ENCODE measurements around the gene FTL. TPM values are rescaled to one million over a fixed set of nuclear protein-coding genes. Genes with fewer than 3 reads are reported as not detected.

FTL gene
- total RNA-seq, 2 experiments from 2014 or later: 467 to 602 TPM

DNA sequence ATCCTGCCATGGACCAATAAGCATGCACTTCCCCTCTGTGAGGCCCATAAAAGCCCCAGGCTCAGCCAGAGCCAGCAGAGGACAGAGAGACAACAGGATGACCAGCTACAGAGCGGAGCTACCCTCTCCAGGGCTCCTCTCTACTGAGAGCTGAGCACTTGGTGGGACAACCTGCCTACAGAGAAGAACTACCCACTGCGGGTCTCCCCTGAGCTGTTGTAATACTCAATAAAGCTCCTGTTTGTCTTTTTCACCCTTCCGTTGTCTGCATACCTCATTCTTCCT is 17.9 kb upstream of the FTL start:
- DNase-seq (ENCODE audit: low spot score): no peak
- no peak overlapping the region for H3K4me3 ChIP-seq (ENCODE audit: low read depth, low read length, poor library complexity, severe bottlenecking)
- no peak overlapping the region for H3K4me2 ChIP-seq (ENCODE audit: low read length)
- no peaks in the 10 kb centered on the region for H3K79me2 ChIP-seq (ENCODE audit: insufficient read depth, low read depth, low read length)
- no TSS peak for BruUV-seq (replicated peaks)
- H3K4me1 ChIP-seq (ENCODE audit: insufficient read depth, low read length, poor library complexity, severe bottlenecking): no peaks in the 10 kb centered on the region
- no peak overlapping the region for H2AFZ ChIP-seq (ENCODE audit: low read length)
- intact Hi-C loops (cut with micrococcal nuclease; ENCODE audit: unreplicated experiment): no loop called here
- ChIA-PET CTCF (ENCODE audit: unreplicated experiment) (no interaction called here), POLR2A (no interaction called here)
- TF ChIP-seq EZH2phosphoT487 (IDR thresholded peaks at IDR 0.05; ENCODE audit: borderline replicate concordance, low read depth, low read length): no peak
- TF ChIP-seq, protein P1, sequence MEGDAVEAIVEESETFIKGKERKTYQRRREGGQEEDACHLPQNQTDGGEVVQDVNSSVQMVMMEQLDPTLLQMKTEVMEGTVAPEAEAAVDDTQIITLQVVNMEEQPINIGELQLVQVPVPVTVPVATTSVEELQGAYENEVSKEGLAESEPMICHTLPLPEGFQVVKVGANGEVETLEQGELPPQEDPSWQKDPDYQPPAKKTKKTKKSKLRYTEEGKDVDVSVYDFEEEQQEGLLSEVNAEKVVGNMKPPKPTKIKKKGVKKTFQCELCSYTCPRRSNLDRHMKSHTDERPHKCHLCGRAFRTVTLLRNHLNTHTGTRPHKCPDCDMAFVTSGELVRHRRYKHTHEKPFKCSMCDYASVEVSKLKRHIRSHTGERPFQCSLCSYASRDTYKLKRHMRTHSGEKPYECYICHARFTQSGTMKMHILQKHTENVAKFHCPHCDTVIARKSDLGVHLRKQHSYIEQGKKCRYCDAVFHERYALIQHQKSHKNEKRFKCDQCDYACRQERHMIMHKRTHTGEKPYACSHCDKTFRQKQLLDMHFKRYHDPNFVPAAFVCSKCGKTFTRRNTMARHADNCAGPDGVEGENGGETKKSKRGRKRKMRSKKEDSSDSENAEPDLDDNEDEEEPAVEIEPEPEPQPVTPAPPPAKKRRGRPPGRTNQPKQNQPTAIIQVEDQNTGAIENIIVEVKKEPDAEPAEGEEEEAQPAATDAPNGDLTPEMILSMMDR (conservative IDR thresholded peaks at IDR 0.05; ENCODE audit: low read length): no peak
- H3K36me3 ChIP-seq (ENCODE audit: insufficient read depth, low read length): no peaks in the 10 kb centered on the region
- H3K27ac ChIP-seq (ENCODE audit: low read depth, low read length, poor library complexity, severe bottlenecking): no peak overlapping the region
- no peaks in the 10 kb centered on the region for H4K20me1 ChIP-seq (ENCODE audit: insufficient read depth, low read length)
- H3K9me3 ChIP-seq (ENCODE audit: low read length): peaks cover 13% of the 10 kb centered on the region
- H3K9me2 ChIP-seq (ENCODE audit: insufficient read depth, low read length): no peaks in the 10 kb centered on the region

DNA sequence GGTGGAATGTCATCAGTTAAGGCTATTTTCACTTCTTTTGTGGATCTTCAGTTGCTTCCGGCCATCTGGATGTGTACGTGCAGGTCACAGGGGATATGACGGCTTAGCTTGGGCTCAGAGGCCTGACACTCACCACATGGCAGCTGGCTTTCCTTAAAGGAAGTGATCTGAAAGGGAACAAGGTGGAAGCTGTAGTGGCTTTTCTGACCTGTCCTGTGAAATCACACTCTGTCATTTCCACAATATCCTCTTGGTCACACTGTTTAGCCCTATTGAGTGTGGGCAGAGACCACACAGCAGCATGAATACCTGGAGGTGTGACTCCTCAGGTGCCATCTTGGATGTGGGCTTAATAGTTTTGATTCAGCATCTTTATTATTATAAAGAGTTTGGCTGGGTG is 14.9 kb upstream of the FTL start:
- Histone ChIP-seq H3K9me3 (ENCODE audit: low read length) (peaks cover 13% of the 10 kb centered on the region), H3K9me2 (ENCODE audit: insufficient read depth, low read length) (no peaks in the 10 kb centered on the region), H3K79me2 (ENCODE audit: insufficient read depth, low read depth, low read length) (peaks cover 4% of the 10 kb centered on the region; the same call in 1 of the 2 replicates), H3K27ac (ENCODE audit: low read depth, low read length, poor library complexity, severe bottlenecking) (no peak overlapping the region), H3K4me1 (ENCODE audit: insufficient read depth, low read length, poor library complexity, severe bottlenecking) (peaks cover 7% of the 10 kb centered on the region), H2AFZ (ENCODE audit: low read length) (no peak overlapping the region), H3K4me3 (ENCODE audit: low read depth, low read length, poor library complexity, severe bottlenecking) (no peak overlapping the region), H4K20me1 (ENCODE audit: insufficient read depth, low read length) (no peaks in the 10 kb centered on the region), H3K36me3 (ENCODE audit: insufficient read depth, low read length) (no peaks in the 10 kb centered on the region), H3K4me2 (ENCODE audit: low read length) (no peak overlapping the region)
- CTCF ChIA-PET (ENCODE audit: unreplicated experiment): no interaction called here
- no peak for DNase-seq (ENCODE audit: low spot score)
- intact Hi-C loops (cut with micrococcal nuclease; ENCODE audit: unreplicated experiment): no loop called here
- no peak for TF ChIP-seq EZH2phosphoT487 (IDR thresholded peaks at IDR 0.05; ENCODE audit: borderline replicate concordance, low read depth, low read length)
- TF ChIP-seq, protein P1 (conservative IDR thresholded peaks at IDR 0.05; ENCODE audit: low read length): no peak
- POLR2A ChIA-PET: no interaction called here
- BruUV-seq (replicated peaks): no TSS peak

DNA sequence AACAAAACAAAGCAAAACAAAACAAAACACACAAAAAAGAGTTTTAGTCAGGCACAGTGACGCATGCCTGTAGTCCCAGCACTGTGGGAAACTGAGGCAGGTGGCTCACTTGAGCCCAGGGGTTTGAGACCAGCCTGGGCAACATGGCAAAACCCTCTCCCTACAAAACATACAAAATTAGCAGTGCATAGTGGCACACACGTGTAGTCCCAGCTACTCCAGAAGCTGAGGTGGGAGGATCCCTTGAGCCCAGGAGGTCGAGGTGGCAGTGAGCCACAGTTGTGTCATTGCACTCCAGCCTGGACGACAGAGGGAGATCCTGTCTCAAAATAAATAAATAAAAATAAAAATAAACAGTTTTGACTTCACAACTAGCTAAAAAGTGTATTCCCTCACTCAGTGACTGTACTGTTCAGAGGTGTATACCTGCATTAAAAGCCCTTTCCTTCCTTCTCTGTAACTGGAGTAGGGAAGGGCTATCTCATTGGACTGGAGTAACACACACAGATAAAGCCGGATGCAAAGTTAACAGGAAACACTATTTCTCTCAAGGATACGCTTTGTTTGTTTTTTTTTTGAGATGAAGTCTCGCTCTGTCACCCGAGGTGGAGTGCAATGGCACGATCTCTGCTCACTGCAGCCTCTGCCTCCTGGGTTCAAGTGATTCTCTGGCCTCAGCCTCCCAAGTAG is 14.1 kb upstream of the FTL start:
- TF ChIP-seq EZH2phosphoT487 (IDR thresholded peaks at IDR 0.05; ENCODE audit: borderline replicate concordance, low read depth, low read length): no peak
- TF ChIP-seq, protein P1 (conservative IDR thresholded peaks at IDR 0.05; ENCODE audit: low read length): no peak
- CTCF ChIA-PET (ENCODE audit: unreplicated experiment): no interaction called here
- DNase-seq (ENCODE audit: low spot score): no peak
- Histone ChIP-seq H3K36me3 (ENCODE audit: insufficient read depth, low read length) (peaks cover 2% of the 10 kb centered on the region; the same call in 1 of the 2 replicates), H3K9me3 (ENCODE audit: low read length) (peaks cover 13% of the 10 kb centered on the region), H3K4me2 (ENCODE audit: low read length) (no peak overlapping the region), H2AFZ (ENCODE audit: low read length) (no peak overlapping the region), H3K9me2 (ENCODE audit: insufficient read depth, low read length) (no peaks in the 10 kb centered on the region), H3K79me2 (ENCODE audit: insufficient read depth, low read depth, low read length) (peaks cover 12% of the 10 kb centered on the region; the same call in 1 of the 2 replicates), H4K20me1 (ENCODE audit: insufficient read depth, low read length) (no peaks in the 10 kb centered on the region), H3K27ac (ENCODE audit: low read depth, low read length, poor library complexity, severe bottlenecking) (no peak overlapping the region), H3K4me3 (ENCODE audit: low read depth, low read length, poor library complexity, severe bottlenecking) (no peak overlapping the region), H3K4me1 (ENCODE audit: insufficient read depth, low read length, poor library complexity, severe bottlenecking) (peaks cover 15% of the 10 kb centered on the region)
- POLR2A ChIA-PET: interaction anchor here (0.6 to 0.8 kb wide), 2 partner anchors 13 to 48 kb away, joined by 4 read pairs; no protein-coding TSS in a partner anchor
- BruUV-seq (replicated peaks): no TSS peak
- intact Hi-C loops (cut with micrococcal nuclease; ENCODE audit: unreplicated experiment): no loop called here
